ENCODE results near the gene ZNF627. TPM values are rescaled to one million over a fixed set of nuclear protein-coding genes. Genes with fewer than 3 reads are reported as not detected.

ZNF627 gene
- polyA plus RNA-seq, 1 donor from 2014 or later: 91.6 TPM

- TF ChIP-seq EZH2 (IDR thresholded peaks at IDR 0.05; ENCODE audit: borderline replicate concordance, insufficient read depth, low read length, poor library complexity, severe bottlenecking): no peak
- no peak for TF ChIP-seq CTCF (IDR thresholded peaks at IDR 0.05; ENCODE audit: poor library complexity, severe bottlenecking)
- TF ChIP-seq MXI1 (conservative IDR thresholded peaks at IDR 0.05; ENCODE audit: poor library complexity, severe bottlenecking): no peak
- no peak for TF ChIP-seq TAF1 (IDR thresholded peaks at IDR 0.05; ENCODE audit: low read depth)
- TF ChIP-seq REST (IDR thresholded peaks at IDR 0.05; ENCODE audit: borderline replicate concordance): no peak
- no peak for TF ChIP-seq POLR2AphosphoS5 (IDR thresholded peaks at IDR 0.05)
- TF ChIP-seq RAD21 (conservative IDR thresholded peaks at IDR 0.05): no peak
- Histone ChIP-seq H4K20me1 (ENCODE audit: insufficient read depth) (no peaks in the 10 kb centered on the region), H3K27ac (ENCODE audit: low read length) (no peak within 1 kb of the TSS), H3K9me2 (ENCODE audit: insufficient read depth, low read length) (no peaks in the 10 kb centered on the region), H3K4me2 (ENCODE audit: low read length) (no peak within 1 kb of the TSS), H3K36me3 (ENCODE audit: insufficient read depth, low read length) (no peaks in the 10 kb centered on the region), H2AFZ (ENCODE audit: low read depth, low read length) (no peak within 1 kb of the TSS), H3F3A (ENCODE audit: insufficient read depth, low read length, poor library complexity, severe bottlenecking) (no peaks in the 10 kb centered on the region), H3K9me3 (ENCODE audit: low read length) (no peaks in the 10 kb centered on the region), H3K79me2 (replicated peaks; ENCODE audit: insufficient read depth, low read length) (no peaks in the 10 kb centered on the region), H3K27me3 (ENCODE audit: insufficient read depth, low read depth, low read length) (no peaks in the 10 kb centered on the region), H3K4me3 (ENCODE audit: low read length) (no peak within 1 kb of the TSS), H3K9ac (ENCODE audit: low read length) (no peak within 1 kb of the TSS)
Measured at GRCh38 chr19:11577451-11578257, 19.6 kb upstream of the ZNF627 start, which contains the start of gene ACP5. Gene ACP5, minus strand, starts transcription at chr19:11577645. Its CDS starts 328 bp downstream, at chr19:11577317.

- Histone ChIP-seq H3K4me2 (ENCODE audit: low read length) (no peak overlapping the region), H3K9ac (ENCODE audit: low read length) (no peak overlapping the region), H3F3A (ENCODE audit: insufficient read depth, low read length, poor library complexity, severe bottlenecking) (no peaks in the 10 kb centered on the region), H3K4me3 (ENCODE audit: low read length) (no peak overlapping the region), H3K9me2 (ENCODE audit: insufficient read depth, low read length) (no peaks in the 10 kb centered on the region), H3K79me2 (replicated peaks; ENCODE audit: insufficient read depth, low read length) (no peaks in the 10 kb centered on the region), H4K20me1 (ENCODE audit: insufficient read depth) (no peaks in the 10 kb centered on the region), H3K36me3 (ENCODE audit: insufficient read depth, low read length) (no peaks in the 10 kb centered on the region), H3K27ac (ENCODE audit: low read length) (no peak overlapping the region), H3K9me3 (ENCODE audit: low read length) (no peaks in the 10 kb centered on the region), H2AFZ (ENCODE audit: low read depth, low read length) (no peak overlapping the region), H3K27me3 (ENCODE audit: insufficient read depth, low read depth, low read length) (no peaks in the 10 kb centered on the region)
- TF ChIP-seq SMC3 (conservative IDR thresholded peaks at IDR 0.05; ENCODE audit: poor library complexity) (no peak), RAD21 (conservative IDR thresholded peaks at IDR 0.05) (no peak), CTCF (IDR thresholded peaks at IDR 0.05; ENCODE audit: poor library complexity, severe bottlenecking) (no peak), TAF1 (IDR thresholded peaks at IDR 0.05; ENCODE audit: low read depth) (no peak), EZH2 (IDR thresholded peaks at IDR 0.05; ENCODE audit: borderline replicate concordance, insufficient read depth, low read length, poor library complexity, severe bottlenecking) (no peak), REST (IDR thresholded peaks at IDR 0.05; ENCODE audit: borderline replicate concordance) (no peak), MXI1 (conservative IDR thresholded peaks at IDR 0.05; ENCODE audit: poor library complexity, severe bottlenecking) (no peak), EP300 (conservative IDR thresholded peaks at IDR 0.05; ENCODE audit: poor library complexity, severe bottlenecking) (no peak), POLR2AphosphoS5 (IDR thresholded peaks at IDR 0.05) (no peak)
Measured at GRCh38 chr19:11578258-11579142, 18.8 kb upstream of the ZNF627 start.
